ENCODE measurements around the gene HMGCL.
"Not testable (repeated sequence)": the region's sequence is repeated elsewhere in the genome, so short reads cannot be mapped to it uniquely, and the experiment has no call there.

HMGCL gene

DNA sequence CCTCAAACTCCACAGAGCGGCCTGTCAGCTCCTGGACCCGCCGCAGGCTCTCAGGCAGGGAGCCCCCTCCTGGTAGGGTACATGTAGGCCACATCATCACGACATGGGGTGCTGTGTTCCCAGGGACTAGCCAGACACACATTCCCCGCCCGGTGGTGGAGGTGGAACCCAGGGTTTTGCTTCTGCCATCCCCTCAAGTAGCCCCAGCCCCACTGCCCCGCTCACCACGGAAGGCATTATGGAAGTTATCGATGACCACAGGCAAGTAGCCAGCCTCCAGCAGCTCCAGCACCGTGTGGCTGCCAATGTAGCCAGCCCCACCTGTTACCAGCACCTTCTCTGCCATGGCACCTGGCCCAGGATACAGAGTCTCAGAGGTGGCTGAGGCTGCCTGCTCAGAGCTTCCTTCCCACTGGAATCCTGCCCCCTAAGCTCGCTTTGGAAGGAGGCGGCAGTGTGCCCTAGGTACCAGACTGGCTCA is 26.5 kb downstream of the HMGCL start:
- DNase-seq (ENCODE audit: low read depth in 2 of 2): no peak

DNA sequence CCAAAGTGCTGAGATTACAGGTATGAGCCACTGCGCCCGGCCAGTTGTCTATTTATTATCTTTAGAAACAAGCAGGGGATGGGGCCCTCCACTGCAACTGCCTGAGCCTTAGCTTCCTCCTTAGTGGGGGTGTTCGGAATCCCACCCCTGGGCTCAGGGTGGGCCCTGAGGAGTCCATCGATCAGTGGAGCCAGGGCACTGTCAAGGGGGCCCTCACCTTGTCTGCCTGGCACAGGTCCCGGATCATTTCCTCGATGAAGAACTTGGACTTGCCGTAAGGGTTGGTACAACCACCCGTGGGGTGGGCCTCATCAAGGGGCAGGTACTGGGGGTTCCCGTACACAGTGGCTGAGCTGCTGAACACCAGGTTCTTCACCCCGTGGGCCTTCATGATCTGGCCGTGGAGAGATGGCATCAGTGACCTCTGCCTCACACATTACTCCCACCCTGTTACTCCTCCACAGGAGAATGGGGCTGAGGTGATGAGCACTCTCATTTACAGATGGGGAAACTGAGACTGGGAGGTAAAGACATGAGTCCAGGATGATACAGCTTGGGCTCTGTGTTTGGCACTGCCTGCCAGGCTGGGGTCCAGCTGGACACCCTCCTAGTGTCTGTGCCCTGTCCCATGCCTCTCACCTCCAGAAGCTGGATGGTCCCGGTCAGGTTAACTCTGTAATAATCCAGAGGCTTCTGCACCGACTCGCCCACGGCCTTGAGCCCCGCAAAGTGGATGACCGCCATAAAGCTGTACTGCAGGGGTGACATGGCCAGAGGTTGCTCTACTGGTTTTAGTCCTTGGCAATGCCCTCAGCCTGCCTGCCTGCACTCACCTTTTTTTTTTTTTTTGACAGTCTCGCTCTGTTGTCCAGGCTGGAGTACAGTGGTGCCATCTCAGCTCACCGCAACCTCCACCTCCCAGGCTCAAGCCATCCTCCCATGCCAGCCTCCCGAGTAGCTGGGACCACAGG is 27.5 kb downstream of the HMGCL start:
- no peak for DNase-seq (ENCODE audit: low read depth in 2 of 2)

DNA sequence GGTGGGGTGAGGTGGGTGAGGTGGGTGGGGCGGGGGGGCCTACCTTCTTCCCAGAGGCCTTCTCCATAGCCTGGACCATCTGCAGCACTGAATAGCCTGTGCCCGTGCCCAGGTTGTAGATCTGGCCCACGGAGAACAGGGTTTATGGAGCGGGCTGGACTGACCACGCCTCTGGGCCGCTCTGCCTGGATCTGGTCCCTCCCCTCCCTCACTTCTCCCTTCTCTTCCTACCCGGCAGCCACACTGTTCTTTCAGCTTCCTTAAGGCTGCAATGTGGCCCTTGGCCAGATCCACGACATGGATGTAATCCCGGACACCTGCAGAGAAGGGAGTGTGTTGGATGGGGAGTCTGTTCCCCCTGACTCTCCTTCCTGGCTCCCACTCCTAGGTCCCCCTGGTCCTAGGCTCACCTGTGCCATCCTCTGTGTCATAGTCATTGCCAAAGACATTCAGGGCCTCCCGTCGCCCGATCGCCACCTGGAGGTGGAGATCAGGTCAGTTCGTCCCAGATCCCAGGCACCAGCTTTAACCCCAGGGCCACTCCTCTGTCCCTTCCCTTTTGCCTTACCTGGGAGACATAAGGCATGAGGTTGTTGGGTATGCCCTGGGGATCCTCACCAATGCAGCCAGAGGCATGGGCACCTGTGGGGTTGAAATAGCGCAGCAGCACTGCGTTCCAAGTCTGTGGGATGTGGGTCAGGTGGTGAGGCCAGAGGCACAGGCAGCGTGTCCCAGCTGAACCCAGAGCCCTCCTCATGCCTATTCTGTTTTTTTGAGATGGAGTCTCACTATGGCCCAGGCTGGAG is 28.6 kb downstream of the HMGCL start:
- no peak for DNase-seq (ENCODE audit: low read depth in 2 of 2)

DNA sequence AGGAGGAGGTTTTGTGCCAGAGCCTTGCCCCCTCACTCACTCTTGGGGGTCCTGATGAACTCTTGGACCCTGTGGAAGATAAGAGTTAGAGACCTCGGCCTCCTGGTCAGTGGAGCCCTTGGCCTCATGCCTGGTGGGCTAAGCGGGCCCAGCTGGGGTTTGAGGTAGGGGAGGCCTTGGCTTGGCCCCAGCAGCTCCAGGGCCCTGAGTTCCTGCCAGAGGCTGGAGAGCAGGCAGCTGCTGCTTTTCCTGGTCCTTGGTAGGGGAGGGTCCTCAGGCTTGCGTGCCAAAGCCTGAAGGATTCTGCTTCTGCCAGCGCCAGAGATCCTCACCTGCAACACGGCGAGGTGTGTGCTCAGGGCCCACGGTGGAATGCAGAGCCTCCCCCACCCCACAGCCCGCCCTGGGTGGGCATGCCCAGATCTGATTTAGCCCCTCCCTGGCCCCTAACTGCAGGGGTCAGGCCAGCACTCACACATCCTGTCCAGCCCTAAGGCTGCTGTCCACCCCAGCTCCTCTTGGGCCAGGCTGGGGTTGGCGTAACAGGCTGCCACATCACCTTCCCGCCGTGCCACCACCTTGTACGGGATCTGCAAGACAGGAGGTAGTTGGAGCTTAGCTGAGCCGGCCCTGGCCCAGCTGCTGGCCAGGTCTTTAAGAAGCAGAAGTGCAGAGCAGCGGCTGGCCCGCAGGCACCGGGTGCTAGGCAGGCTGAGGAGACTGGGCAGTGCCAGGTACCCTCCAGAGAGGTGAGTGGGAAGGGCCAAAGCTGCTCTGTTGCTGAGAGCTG is 29.4 kb downstream of the HMGCL start:
- no peak for DNase-seq (ENCODE audit: low read depth in 2 of 2)

DNA sequence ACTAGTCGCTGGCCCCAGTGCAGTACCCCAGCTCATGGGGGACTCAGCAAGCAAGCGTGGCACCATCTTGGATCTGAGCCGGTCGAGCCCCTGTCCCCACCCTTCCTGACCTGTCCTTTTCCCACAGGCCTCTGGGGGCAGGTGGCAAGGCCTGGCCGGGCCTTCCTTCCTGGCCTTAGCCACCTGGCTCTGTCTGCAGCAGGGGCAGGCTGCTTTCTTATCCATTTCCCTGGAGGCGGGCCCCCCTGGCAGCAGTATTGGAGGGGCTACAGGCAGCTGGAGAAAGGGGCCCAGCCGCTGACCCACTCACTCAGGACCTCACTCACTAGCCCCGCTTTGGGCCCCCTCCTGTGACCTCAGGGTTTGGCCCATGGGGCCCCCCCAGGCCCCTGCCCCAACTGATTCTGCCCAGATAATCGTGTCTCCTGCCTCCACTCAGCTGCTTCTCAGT is 30.5 kb downstream of the HMGCL start:
- not testable (repeated sequence) for DNase-seq (ENCODE audit: low read depth in 2 of 2)

DNA sequence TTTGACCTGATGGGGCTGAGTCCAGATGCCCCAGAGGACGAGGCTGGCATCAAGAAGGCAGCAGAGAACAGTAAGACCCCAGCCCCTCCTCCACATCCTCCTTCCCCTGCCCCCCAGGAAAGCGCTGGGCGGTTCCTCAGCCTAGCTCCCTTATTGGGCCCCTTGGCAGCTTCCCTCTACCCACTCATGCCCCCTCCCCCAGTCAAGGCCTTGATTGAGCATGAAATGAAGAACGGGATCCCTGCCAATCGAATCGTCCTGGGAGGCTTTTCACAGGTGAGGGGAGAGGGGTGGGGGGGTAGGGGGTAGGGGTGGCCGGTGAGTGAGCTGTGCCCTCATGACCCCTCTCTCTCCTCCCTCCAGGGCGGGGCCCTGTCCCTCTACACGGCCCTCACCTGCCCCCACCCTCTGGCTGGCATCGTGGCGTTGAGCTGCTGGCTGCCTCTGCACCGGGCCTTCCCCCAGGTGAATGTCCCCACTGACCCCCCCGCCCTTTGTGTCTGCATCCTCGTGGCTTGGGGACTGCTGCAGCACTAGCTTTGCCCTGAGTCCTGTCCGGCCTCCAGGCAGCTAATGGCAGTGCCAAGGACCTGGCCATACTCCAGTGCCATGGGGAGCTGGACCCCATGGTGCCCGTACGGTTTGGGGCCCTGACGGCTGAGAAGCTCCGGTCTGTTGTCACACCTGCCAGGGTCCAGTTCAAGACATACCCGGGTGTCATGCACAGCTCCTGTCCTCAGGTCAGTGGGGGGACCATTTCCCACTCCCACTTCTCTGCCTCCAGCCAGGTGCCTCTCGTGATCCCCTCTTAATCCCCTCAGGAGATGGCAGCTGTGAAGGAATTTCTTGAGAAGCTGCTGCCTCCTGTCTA is 31.1 kb downstream of the HMGCL start:
- no peak for DNase-seq (ENCODE audit: low read depth in 2 of 2)

DNA sequence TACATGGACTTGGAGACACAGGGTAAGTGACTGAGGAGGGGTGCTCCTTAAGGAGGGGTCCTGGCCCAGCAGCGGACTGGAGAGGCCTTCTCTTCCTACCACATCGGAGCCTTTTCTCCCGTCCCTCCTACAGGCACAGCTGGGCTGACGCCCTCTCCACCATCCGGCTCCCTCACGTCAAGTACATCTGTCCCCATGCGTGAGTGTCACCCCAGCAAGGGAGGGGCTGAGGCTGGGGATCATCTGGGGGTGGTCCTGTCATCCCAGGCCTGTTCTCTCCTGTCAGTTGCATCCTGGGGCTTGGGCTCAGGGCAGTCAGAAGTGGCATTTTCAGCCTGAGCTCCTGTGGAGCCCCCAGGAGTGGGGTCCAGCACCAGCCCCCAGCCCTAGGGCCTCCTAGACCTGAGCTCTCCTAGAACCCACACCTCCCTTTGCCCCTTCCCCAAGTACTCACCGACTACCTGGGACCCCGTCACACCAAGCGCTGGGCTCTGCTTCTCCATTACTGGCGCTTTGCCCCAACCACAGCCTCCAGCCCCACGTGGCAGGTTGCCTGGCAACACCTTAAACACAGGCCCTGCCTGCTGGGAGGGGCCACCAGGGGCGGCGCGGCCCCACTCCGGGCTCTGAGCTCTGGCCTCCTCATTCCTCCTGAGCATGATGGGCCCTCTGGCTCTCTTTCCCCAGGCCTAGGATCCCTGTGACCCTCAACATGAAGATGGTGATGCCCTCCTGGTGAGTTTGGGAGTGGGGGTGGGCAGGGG is 32.0 kb downstream of the HMGCL start:
- DNase-seq (ENCODE audit: low read depth in 2 of 2): no peak

DNA sequence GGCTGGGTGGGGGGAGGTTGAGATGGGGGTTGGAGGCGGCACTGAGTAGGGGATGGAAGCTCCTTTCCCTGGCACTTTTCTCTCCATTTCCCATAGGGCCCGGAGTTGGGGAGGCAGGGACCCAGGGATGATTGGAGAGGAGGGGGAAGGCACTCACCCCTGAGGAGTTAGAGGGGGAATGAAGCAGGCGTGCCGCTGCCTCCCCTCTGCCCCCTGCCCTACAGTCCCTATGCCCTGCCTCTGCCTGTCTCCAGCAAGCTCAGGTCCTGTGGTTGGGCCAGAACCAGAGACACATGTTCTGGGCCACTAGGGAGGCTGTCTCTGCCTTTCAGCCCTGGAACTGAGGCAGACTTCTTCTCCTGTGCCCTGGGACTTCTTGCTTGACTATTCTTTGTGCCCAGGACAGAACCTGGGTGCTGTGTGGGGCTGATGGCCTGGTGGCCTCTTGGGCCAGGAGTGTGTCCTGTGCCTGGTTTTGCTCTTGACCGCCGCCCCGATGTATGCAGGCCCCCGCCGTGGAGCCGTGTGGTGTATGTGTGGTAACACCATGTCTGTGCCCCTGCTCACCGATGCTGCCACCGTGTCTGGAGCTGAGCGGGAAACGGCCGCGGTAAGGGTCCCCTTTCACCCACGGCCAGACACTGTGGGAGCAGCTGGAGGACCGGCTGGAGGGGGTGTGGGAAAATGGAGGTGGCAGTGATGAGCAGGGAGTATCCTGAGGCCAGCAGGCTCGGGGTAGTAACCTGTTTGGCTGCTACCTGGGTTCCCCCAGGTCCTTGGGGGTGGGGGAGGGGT is 32.9 kb downstream of the HMGCL start:
- no peak for DNase-seq (ENCODE audit: low read depth in 2 of 2)

DNA sequence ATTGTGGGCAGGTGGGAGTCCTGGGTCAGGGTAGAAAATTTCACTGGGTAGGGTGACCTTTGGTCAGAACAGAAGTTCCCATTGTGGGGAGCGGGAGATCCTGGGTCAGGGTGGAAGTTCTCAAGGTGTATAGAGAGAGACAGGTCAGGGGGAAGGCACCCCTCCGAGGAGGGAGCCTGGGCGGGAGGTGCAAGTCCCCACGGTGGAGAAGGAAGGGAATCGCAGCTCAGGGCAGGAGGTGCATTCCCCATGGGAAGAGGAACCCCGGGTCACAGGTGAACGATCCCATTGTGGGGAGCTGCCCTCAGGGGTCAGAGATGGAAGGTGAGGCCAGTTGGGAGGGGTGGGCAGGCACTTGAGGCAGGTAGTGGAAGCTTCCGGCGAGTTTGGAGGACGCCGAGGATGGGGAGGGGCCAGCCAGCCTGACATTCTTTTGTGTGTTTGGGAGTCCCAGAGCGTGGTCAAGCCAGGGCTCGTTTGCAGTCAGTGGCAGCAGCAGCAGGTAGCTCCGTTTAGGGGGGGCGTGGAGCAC is 33.6 kb downstream of the HMGCL start:
- no peak for DNase-seq (ENCODE audit: low read depth in 2 of 2)

DNA sequence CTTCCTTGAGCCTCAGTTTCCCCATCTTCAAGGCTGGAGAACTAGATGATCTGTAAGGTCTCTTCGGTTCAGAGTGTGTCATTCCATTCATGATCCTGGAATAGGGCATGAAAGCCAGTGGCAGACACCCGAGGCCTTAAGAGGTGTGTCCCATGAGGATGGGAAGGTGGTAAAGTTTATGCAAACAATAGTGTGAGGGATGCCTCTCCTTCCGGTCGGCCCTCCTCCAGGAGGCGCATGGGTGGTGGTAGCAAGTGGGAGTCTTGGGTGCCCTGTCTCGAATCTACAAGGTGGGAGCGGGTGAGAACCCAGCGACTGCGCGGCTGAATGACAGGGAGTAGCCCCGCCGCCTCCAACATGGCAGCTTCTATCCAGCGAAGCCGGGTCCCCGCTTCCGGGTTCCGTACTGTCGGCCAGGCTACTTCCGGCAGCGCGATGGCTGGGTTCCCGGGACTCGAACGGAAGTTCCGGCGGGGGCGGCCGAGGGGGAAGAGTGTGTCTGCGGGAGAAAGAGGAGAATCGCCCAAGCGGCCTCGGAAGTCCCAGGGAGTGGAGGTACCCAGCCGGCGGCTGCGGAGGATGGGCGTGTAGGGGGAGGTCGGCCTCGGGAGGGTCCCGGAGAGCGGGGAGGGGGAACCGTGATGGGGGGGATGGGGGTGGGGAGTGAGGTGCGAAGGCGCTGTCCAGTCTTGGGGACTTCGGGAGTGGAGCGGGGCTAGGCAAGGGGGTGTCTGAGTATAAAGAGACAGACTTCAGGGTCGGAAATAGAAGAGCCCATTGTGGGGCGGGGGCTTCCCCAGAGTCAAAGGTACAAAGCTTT is 34.3 kb downstream of the HMGCL start, which contains the start of gene LYPLA2:
Gene LYPLA2, plus strand, starts transcription at position 450 of the 820 bp plus-strand sequence. CDS start 1,538 bp downstream, outside the sequence.
- peak; percentile 81 to 90 for DNase-seq (ENCODE audit: low read depth in 2 of 2)

DNA sequence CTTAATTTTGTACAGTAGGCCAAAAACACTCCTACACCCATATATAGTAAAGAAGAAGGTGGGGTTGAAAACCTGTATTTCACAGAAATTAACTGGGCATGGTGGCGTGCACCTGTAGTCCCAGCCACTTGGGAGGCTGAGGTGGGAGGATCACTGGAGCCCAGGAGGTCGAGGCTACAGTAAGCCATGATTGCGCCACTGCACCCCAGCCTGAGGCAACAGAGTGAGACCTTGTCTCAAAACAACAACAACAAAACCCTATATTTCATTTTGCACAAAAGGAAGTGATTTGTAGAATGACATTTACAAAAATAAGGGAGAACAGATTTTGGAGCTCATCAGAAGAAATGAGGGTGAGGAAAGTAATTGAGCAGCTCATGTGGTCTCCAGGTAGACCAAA is 36.5 kb downstream of the HMGCL start:
- no peak for DNase-seq (ENCODE audit: low read depth in 2 of 2)

DNA sequence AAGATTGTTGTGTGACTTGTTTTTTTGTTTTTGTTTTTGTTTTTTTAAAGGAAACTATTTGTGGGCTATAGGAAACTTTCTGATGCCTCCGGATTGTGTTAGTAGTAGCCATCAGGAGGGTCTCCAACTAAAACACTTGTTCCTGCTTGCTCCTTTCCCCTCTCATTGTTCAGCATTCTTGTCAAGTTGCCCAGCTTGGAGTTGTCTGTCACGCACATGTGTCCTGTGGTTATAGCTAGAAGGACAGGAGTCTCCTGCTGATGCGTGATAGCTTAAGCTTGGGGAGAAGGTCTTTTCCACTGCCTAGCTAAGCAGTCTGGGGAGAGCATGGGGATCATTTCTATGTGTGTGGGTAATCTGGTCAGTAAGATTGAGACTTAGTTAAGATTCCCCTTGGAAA is 37.5 kb downstream of the HMGCL start:
- DNase-seq (ENCODE audit: low read depth in 2 of 2): no peak

DNA sequence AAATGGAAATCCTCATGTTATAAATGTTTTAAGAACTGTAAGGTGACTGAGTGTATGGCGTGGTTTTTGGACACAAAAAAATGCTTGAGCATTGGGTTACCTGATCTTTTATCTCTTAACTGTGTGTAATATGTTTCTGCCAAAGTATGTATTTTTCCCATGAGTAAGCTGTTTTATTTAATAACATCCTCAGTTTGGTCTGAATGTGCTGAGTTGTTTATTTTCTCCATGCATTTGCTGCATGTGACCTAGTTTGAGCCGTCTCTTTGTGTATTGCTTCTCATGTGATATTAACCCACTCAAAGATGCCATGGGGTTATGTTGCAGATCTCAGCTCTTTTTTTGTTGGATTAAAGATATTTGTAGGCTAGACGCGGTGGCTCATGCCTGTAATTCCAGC is 40.4 kb downstream of the HMGCL start:
- no peak for DNase-seq (ENCODE audit: low read depth in 2 of 2)

DNA sequence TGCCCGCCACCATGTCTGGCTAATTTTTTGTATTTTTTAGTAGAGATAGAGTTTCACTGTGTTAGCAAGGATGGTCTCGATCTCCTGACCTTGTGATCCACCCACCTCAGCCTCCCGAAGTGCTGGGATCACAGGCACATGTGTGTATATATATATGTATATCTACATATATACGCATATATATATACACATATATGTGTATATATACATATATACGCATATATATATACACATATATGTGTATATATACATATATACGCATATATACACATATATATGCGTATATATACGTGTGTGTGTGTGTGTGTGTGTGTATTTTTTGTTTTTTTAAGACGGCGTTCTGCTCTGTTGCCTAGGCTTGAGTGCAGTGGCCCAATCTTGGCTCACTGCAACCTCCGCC is 42.1 kb downstream of the HMGCL start:
- DNase-seq (ENCODE audit: low read depth in 2 of 2): not testable (repeated sequence)

DNA sequence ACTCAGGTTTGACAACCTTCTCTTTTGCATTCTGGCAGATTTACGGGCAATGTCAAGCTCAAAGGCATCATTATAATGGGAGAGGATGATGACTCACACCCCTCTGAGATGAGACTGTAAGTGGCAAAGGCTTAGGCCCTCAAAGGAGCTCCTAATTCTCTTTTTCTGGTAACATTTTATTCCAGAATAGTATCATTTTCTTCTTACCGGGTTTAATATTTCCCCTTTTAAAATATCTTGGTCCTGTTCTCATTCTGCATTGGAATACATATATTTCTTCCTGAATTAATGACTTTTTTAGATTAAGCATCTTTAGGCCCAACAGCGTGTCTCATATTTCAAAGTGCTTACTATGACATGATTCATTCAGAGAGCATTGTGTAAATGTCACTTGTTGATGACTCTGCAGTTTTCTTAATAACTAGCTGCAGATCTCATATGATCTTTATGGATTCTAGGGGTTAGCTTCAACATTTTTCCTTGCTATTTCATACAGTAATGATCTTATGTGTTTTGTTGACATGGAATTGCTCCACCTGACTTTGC is 45.3 kb downstream of the HMGCL start:
- DNase-seq (ENCODE audit: low read depth in 2 of 2): no peak

DNA sequence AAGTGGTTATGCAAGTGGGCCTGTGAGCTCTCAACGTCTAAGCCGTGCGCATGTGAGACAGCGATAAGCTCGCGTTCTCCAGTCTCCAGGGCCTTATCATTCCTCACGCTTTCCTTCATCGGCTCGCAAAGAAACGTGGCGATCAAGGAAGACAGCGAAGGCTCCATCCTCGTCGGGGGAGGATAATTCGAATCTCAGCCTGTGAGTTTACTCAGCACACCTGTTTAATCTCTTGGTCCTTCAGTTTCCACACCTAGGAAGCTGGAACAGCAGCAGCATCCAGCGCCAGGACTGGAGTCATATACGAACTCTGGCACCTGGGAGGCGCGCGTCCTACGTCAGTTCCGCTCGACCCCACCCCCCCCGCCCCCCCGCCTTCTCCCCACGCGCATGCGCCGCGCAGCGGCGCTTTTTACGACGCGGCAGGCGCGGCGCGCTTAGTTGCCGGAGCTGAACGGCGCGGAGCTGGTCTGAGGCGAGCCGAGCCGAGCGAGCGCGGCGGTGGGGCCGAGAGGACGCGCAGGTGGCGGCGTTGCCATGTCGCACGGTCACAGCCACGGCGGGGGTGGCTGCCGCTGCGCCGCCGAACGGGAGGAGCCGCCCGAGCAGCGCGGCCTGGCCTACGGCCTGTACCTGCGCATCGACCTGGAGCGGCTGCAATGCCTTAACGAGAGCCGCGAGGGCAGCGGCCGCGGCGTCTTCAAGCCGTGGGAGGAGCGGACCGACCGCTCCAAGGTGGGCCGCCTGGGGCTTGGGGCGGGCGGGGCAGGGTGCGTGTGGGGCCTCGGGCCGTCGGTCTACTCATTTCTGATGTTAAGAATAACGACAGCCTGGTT is 47.0 kb downstream of the HMGCL start, which contains the start of gene PITHD1:
Gene PITHD1, plus strand, starts transcription at position 440 of the 836 bp plus-strand sequence. Its CDS starts 98 bp downstream, at position 538.
- peak; percentile 67 to 71 for DNase-seq (ENCODE audit: low read depth in 2 of 2)
